Testis (tissue), 3 donors: ENCODE measurements around the gene ADNP2. TPM values are rescaled to one million over a fixed set of nuclear protein-coding genes. Genes with fewer than 3 reads are reported as not detected.

Experiments used
- DNase-seq: peaks from one replicate; pipeline ENCODE4 v3.0.0-alpha.2; 2019
- H3K27ac ChIP-seq, 2 donors: fragments of 200-600 bp; sonication (generic); one replicate each; pipeline ENCODE4 v1.5.1; 2019
- H3K27me3 ChIP-seq: fragments of 200-600 bp; sonication (generic); one replicate; pipeline ENCODE4 v1.5.1; 2019
- H3K36me3 ChIP-seq: fragments of 200-600 bp; sonication (generic); one replicate; pipeline ENCODE4 v1.5.1; 2017; ENCODE audit warnings: low read depth; ENCODE audit errors: missing control alignments
- H3K4me1 ChIP-seq: fragments of 200-600 bp; sonication (generic); one replicate; pipeline ENCODE4 v1.5.1; 2019
- H3K4me3 ChIP-seq, 2 donors: fragments of 200-600 bp; sonication (generic); one replicate each; pipeline ENCODE4 v1.5.1; 2017 to 2019
- H3K9me3 ChIP-seq: fragments of 200-600 bp; sonication (generic); one replicate; pipeline ENCODE4 v1.5.1; 2017
- CTCF ChIP-seq, 3 experiments: fragments of 450-650 bp in 2 of 3; fragments of 200-600 bp in 1 of 3; sonication (generic) in 1 of 3; IDR thresholded peaks; one replicate each; pipeline ENCODE4 v1.5.1; 2016 to 2019; ENCODE audit warnings: antibody characterized with exemption in 3 of 3, mild to moderate bottlenecking in 2 of 3, moderate library complexity in 1 of 3
- POLR2A ChIP-seq: fragments of 450-650 bp; IDR thresholded peaks from one replicate; pipeline ENCODE4 v1.6.1; 2017; ENCODE audit warnings: antibody characterized with exemption, mild to moderate bottlenecking, moderate library complexity
- WGBS, 2 donors: methylation state at CpG; one replicate each; pipeline ENCODE4 v1.1.5; 2018; 5-methylcytosine and 5-hydroxymethylcytosine counted together
- intact Hi-C: fragments of 100-400 bp; cut with DNase I; formaldehyde crosslinking; loops from one replicate; pipeline ENCODE4 v1.15.1; 2023; ENCODE audit warnings: low total_unique reads
- polyA plus RNA-seq: library from polyadenylated mRNA; stranded (reverse); fragments of 350-450 nt; fragmentation: Illumina TruSeq; extraction: RNeasy Lipid Tissue Mini Kit (QIAGEN cat#74804); gene quantifications from one replicate; pipeline ENCODE4 v1.2.3, GENCODE V29; 2014; ENCODE audit warnings: low read depth, low replicate concordance; ENCODE audit not compliant: insufficient read depth
- total RNA-seq, 2 donors: library from RNA; depleted of rRNA; stranded (reverse); fragments of >200 nt; gene quantifications; one replicate each; pipeline ENCODE4 v1.2.3, GENCODE V29; 2016

The ADNP2 gene
- total and polyA plus RNA-seq, 3 donors from 2014 or later, result 50.0 to 57.7 (median 56.8) TPM

- Histone ChIP-seq H3K27ac (no peak overlapping the region), H3K4me1 (no peaks in the 10 kb centered on the region), H3K27me3 (no peaks in the 10 kb centered on the region), H3K4me3 (no peak overlapping the region), H3K36me3 (no peaks in the 10 kb centered on the region), H3K9me3 (no peaks in the 10 kb centered on the region)
- TF ChIP-seq CTCF (IDR thresholded peaks at IDR 0.05) (peak; percentile 79 to 96 (median 90)), POLR2A (no peak)
- DNase-seq, result peak; percentile 91
- intact Hi-C loops, result no loop called here
- 26 to 33% methylated on average over 8 of the region's 8 CpGs for WGBS, 2 donors
Observed at GRCh38 chr18:80157708-80158343, 48.8 kb downstream of the ADNP2 start.

- no peaks in the 10 kb centered on the region for H3K27me3 ChIP-seq
- no peak overlapping the region for H3K27ac ChIP-seq
- no peaks in the 10 kb centered on the region for H3K36me3 ChIP-seq
- TF ChIP-seq POLR2A (no peak), CTCF (IDR thresholded peaks at IDR 0.05) (no peak)
- no peaks in the 10 kb centered on the region for H3K9me3 ChIP-seq
- no peaks in the 10 kb centered on the region for H3K4me1 ChIP-seq
- no peak overlapping the region for H3K4me3 ChIP-seq
- 49 to 64% methylated on average over 3 to 5 of the region's 5 CpGs for WGBS, 2 donors
- no peak for DNase-seq
- intact Hi-C loops, result no loop called here
Observed at GRCh38 chr18:80158365-80158764, 49.3 kb downstream of the ADNP2 start.

GRCh38 chr18:80159713-80160636, 50.9 kb downstream of the ADNP2 start:
- Histone ChIP-seq H3K27me3 (no peaks in the 10 kb centered on the region), H3K4me3 (peak overlapping the region; percentile 25 to 49), H3K36me3 (no peaks in the 10 kb centered on the region), H3K4me1 (no peaks in the 10 kb centered on the region), H3K9me3 (no peaks in the 10 kb centered on the region), H3K27ac (no peak overlapping the region)
- no peak for TF ChIP-seq POLR2A
- TF ChIP-seq CTCF (IDR thresholded peaks at IDR 0.05), result peak; percentile 33 to 77 (median 50)
- DNase-seq, result peak; percentile 49
- 49 to 51% methylated on average over 38 to 99 of the region's 109 CpGs for WGBS, 2 donors
- intact Hi-C loops, result no loop called here

- Histone ChIP-seq H3K27me3 (no peaks in the 10 kb centered on the region), H3K4me1 (no peaks in the 10 kb centered on the region), H3K9me3 (no peaks in the 10 kb centered on the region), H3K4me3 (no peak overlapping the region), H3K27ac (no peak overlapping the region), H3K36me3 (no peaks in the 10 kb centered on the region)
- intact Hi-C loops, result no loop called here
- no peak for DNase-seq
- 84 to 85% methylated on average over 6 to 7 of the region's 7 CpGs for WGBS, 2 donors
- no peak for TF ChIP-seq CTCF (IDR thresholded peaks at IDR 0.05)
- no peak for TF ChIP-seq POLR2A
Observed at GRCh38 chr18:80161781-80162417, 52.8 kb downstream of the ADNP2 start.
